ENCODE results near the gene CCND1.

GRCh38 chr11:69654001-69654659, 13.2 kb downstream of the CCND1 start:
- TF ChIP-seq SUZ12 (IDR thresholded peaks at IDR 0.05; ENCODE audit: extremely low read depth, insufficient read depth, insufficient read length) (no peak), YY1 (IDR thresholded peaks at IDR 0.05; ENCODE audit: insufficient read depth, insufficient read length) (no peak)
